Renal pelvis (tissue), 12 donors: Measurements from ENCODE around the gene KCNAB3. TPM values are rescaled to one million over a fixed set of nuclear protein-coding genes. Genes with fewer than 3 reads are reported as not detected.
A peak's percentile ranks its signal among the peaks of the same experiment; 100 is the strongest.
"Not testable (repeated sequence)": the region's sequence is repeated elsewhere in the genome, so short reads cannot be mapped to it uniquely, and the experiment has no call there.

Experiments used
- DNase-seq: peaks from one replicate; pipeline ENCODE4 v3.0.0-alpha.2; 2013
- long read RNA-seq, 16 experiments: transcript quantifications; one replicate each; lab custom pipeline, GENCODE V29; 2026
- polyA plus RNA-seq, 3 donors: library from polyadenylated mRNA; unstranded; fragments of 120-200 nt; gene quantifications; one replicate each; pipeline ENCODE4 v1.2.1, GENCODE V29; 2013; ENCODE audit not compliant: insufficient read length in 3 of 3

Gene KCNAB3
- polyA plus RNA-seq: 10 to 100 TPM; 10.6 to 13.0 (median 11.4) TPM
- long read RNA-seq, donor 1, partial matches to known transcripts: 0 of 3 reads
- long read RNA-seq, donor 1, other reads (novel, unspliced or antisense): 0 of 3 reads
- long read RNA-seq, donor 2, partial matches to known transcripts: 0 of 6 reads
- long read RNA-seq, donor 2, other reads (novel, unspliced or antisense): 0 of 6 reads
- long read RNA-seq, donor 3, partial matches to known transcripts: 0 of 5 reads
- long read RNA-seq, donor 3, other reads (novel, unspliced or antisense): 0 of 5 reads
- long read RNA-seq, donor 4, partial matches to known transcripts: 0 of 3 reads
- long read RNA-seq, donor 4, other reads (novel, unspliced or antisense): 0 of 3 reads
- long read RNA-seq, donor 5: 0 reads
- long read RNA-seq, donor 6, transcript KCNAB3-204 (2 exons, 859 nt): major isoform, 9 of 10 reads
- long read RNA-seq, donor 6, partial matches to known transcripts: 0 of 10 reads
- long read RNA-seq, donor 6, other reads (novel, unspliced or antisense): 0 of 10 reads
- long read RNA-seq, donor 7, partial matches to known transcripts: 0 of 3 reads
- long read RNA-seq, donor 7, other reads (novel, unspliced or antisense): 0 of 3 reads
- long read RNA-seq, donor 8, transcript KCNAB3-201 (14 exons, 2,458 nt): major isoform, 5 of 18 reads
- long read RNA-seq, donor 8, partial matches to known transcripts: 10 of 18 reads
- long read RNA-seq, donor 8, other reads (novel, unspliced or antisense): 0 of 18 reads
- long read RNA-seq, donor 9, transcript KCNAB3-204 (2 exons, 859 nt): major isoform, 6 of 8 reads
- long read RNA-seq, donor 9, partial matches to known transcripts: 0 of 8 reads
- long read RNA-seq, donor 9, other reads (novel, unspliced or antisense): 0 of 8 reads
- long read RNA-seq, donor 10, partial matches to known transcripts: 0 of 3 reads
- long read RNA-seq, donor 10, other reads (novel, unspliced or antisense): 0 of 3 reads
- long read RNA-seq, donor 11, partial matches to known transcripts: 0 of 2 reads
- long read RNA-seq, donor 11, other reads (novel, unspliced or antisense): 0 of 2 reads
- long read RNA-seq, donor 12, transcript KCNAB3-204 (2 exons, 859 nt): major isoform, 6 of 6 reads
- long read RNA-seq, donor 12, partial matches to known transcripts: 0 of 6 reads
- long read RNA-seq, donor 12, other reads (novel, unspliced or antisense): 0 of 6 reads
- long read RNA-seq, donor 13, partial matches to known transcripts: 0 of 1 reads
- long read RNA-seq, donor 13, other reads (novel, unspliced or antisense): 0 of 1 reads
- long read RNA-seq, donor 14: 0 reads
- long read RNA-seq, donor 15: 0 reads
- long read RNA-seq, donor 16, transcript KCNAB3-204 (2 exons, 859 nt): major isoform, 6 of 8 reads
- long read RNA-seq, donor 16, partial matches to known transcripts: 0 of 8 reads
- long read RNA-seq, donor 16, other reads (novel, unspliced or antisense): 0 of 8 reads

GRCh38 chr17:7929158-7930023 is at the start of gene KCNAB3:
Gene KCNAB3 (minus strand): TSS chr17:7929856. CDS start chr17:7929435, 421 bp downstream.
- peak; percentile 79 for DNase-seq

- DNase-seq: no peak
Observed at GRCh38 chr17:7977805-7978204, 48.1 kb upstream of the KCNAB3 start.

GRCh38 chr17:7977039-7977438 is 47.4 kb upstream of the KCNAB3 start:
- DNase-seq: no peak

GRCh38 chr17:7974638-7975131 is 45.0 kb upstream of the KCNAB3 start:
- no peak for DNase-seq

- DNase-seq: no peak
Observed at GRCh38 chr17:7972131-7972785, 42.6 kb upstream of the KCNAB3 start.

- DNase-seq: no peak
Observed at GRCh38 chr17:7971651-7972050, 42.0 kb upstream of the KCNAB3 start.

GRCh38 chr17:7969433-7969832 is 39.8 kb upstream of the KCNAB3 start:
- no peak for DNase-seq

- DNase-seq: no peak
Observed at GRCh38 chr17:7967751-7968150, 38.1 kb upstream of the KCNAB3 start.

- DNase-seq: no peak
Observed at GRCh38 chr17:7961421-7961820, 31.8 kb upstream of the KCNAB3 start.

- DNase-seq: no peak
Observed at GRCh38 chr17:7959503-7960253, 30.0 kb upstream of the KCNAB3 start.

- peak; percentile 27 for DNase-seq
Observed at GRCh38 chr17:7956228-7956965, 26.7 kb upstream of the KCNAB3 start.

- no peak for DNase-seq
Observed at GRCh38 chr17:7955414-7956227, 26.0 kb upstream of the KCNAB3 start.

- not testable (repeated sequence) for DNase-seq
Observed at GRCh38 chr17:7953266-7953665, 23.6 kb upstream of the KCNAB3 start.

GRCh38 chr17:7951143-7951792 is 21.6 kb upstream of the KCNAB3 start:
- no peak for DNase-seq

GRCh38 chr17:7950578-7950977 is 20.9 kb upstream of the KCNAB3 start:
- no peak for DNase-seq

GRCh38 chr17:7947651-7948050 is 18.0 kb upstream of the KCNAB3 start:
- no peak for DNase-seq

- no peak for DNase-seq
Observed at GRCh38 chr17:7946441-7946840, 16.8 kb upstream of the KCNAB3 start.
